Measurements from ENCODE around the gene DEFB115. TPM values are rescaled to one million over a fixed set of nuclear protein-coding genes. Genes with fewer than 3 reads are reported as not detected.
"Not testable (repeated sequence)": the region's sequence is repeated elsewhere in the genome, so short reads cannot be mapped to it uniquely, and the experiment has no call there.

DEFB115 gene
- total and polyA plus RNA-seq, 10 donors = not detected

DNA sequence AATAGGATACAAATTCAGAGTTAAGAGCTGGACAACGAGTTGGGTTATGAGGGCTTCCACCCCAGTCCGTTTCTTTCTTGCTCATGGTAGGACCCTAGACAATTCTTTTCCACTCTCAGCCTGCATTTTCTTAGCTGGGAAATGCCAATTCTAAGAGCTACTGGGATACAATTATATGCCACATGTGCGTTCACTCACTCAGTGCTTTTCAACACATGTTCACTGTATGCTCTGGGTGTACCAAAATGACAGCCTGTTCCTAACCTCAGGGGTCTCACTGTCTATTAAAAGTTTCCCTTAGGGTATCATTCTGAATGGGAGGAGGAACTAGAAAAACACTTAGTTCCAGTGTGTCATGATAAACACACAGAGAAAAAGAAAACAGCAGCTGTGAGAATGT lies 505 bp upstream of the DEFB115 start:
- peak overlapping the region in 1 of 8 donors; percentile 5 for H3K27ac ChIP-seq
- no peaks in the 10 kb centered on the region for H3K27me3 ChIP-seq (replicated peaks in 1 of 7)
- WGBS, 5 donors = 33 to 49% (median 39%) methylated on average over 3 of the region's 3 CpGs
- H3K4me3 ChIP-seq = no peak overlapping the region
- H3K36me3 ChIP-seq = no peaks in the 10 kb centered on the region
- intact Hi-C loops (cut with DNase I; ENCODE audit: low total_unique reads) = no loop called here
- DNase-seq = no peak
- no peaks in the 10 kb centered on the region for H3K4me1 ChIP-seq
- H3K9me3 ChIP-seq = peaks cover 0 to 13% (median 0%) of the 10 kb centered on the region in 8 donors
- TF ChIP-seq, protein P1, sequence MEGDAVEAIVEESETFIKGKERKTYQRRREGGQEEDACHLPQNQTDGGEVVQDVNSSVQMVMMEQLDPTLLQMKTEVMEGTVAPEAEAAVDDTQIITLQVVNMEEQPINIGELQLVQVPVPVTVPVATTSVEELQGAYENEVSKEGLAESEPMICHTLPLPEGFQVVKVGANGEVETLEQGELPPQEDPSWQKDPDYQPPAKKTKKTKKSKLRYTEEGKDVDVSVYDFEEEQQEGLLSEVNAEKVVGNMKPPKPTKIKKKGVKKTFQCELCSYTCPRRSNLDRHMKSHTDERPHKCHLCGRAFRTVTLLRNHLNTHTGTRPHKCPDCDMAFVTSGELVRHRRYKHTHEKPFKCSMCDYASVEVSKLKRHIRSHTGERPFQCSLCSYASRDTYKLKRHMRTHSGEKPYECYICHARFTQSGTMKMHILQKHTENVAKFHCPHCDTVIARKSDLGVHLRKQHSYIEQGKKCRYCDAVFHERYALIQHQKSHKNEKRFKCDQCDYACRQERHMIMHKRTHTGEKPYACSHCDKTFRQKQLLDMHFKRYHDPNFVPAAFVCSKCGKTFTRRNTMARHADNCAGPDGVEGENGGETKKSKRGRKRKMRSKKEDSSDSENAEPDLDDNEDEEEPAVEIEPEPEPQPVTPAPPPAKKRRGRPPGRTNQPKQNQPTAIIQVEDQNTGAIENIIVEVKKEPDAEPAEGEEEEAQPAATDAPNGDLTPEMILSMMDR (IDR thresholded peaks at IDR 0.05 in 8 of 11, conservative IDR thresholded peaks at IDR 0.05 in 3 of 11) = no peak
- TF ChIP-seq POLR2A (IDR thresholded peaks at IDR 0.05) = no peak
- no peak for TF ChIP-seq POLR2AphosphoS5 (IDR thresholded peaks at IDR 0.05)

DNA sequence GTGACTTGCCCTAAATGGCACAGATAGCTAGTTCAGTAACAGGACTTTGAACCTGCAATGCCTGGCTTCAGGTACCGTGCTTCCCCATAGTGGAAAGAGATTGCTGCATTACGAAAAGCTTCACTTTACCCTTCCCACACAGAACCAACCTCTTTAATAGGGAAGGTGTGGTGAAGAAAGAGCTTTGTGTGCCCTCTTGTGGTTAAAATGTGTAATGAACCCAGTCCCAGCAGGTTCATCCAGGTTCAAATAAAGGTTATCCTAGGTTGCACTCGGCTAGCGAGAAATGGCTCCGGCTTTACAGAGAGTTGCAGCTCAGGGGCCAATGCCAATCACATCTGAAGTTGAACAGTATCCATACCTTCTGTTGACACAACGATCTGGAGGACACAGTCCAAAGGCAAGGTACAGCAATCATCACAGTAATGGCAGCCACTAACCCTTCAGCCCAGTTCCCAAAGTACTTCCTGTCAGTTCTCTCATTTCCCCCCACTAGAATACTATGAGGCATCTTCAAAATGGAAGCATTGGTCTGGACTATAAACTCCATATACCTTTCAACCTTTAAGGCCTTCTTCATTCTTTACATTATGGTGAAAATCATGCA lies 3.0 kb downstream of the DEFB115 start:
- intact Hi-C loops (cut with DNase I; ENCODE audit: low total_unique reads) = no loop called here
- TF ChIP-seq POLR2AphosphoS5 (IDR thresholded peaks at IDR 0.05) = no peak
- TF ChIP-seq, protein P1 (IDR thresholded peaks at IDR 0.05 in 8 of 11, conservative IDR thresholded peaks at IDR 0.05 in 3 of 11) = peak in 6 of 11 experiments; percentile 14 to 47 (median 29)
- no peak for TF ChIP-seq POLR2A (IDR thresholded peaks at IDR 0.05)
- Histone ChIP-seq H3K4me3 (no peak overlapping the region), H3K4me1 (no peaks in the 10 kb centered on the region), H3K27ac (no peak overlapping the region), H3K9me3 (peaks cover 0 to 37% (median 10%) of the 10 kb centered on the region in 8 donors), H3K36me3 (no peaks in the 10 kb centered on the region), H3K27me3 (replicated peaks in 1 of 7) (no peaks in the 10 kb centered on the region)
- 56 to 71% (median 64%) methylated on average over 6 of the region's 6 CpGs for WGBS, 5 donors
- DNase-seq = no peak

DNA sequence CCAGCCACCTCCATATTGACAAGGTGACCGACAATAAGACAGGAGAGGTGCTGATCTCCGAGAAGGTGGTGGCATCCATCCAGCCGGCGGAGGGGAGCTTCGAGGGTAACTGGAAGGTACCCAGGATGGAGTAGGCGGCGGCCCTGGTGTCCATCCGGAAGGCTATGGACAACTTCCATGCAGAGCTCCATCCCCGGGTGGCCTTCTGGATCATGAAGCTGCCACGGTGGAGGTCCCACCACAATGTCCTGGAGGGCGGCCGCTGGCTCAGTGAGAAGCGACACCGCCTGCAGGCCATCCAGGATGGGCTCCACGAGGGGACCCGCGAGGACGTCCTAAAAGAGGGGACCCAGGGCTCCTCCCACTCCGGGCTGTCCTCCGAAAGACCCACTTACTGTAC lies 17.0 kb downstream of the DEFB115 start:
- peak; percentile 61 for DNase-seq
- WGBS, 5 donors = 78 to 87% (median 82%) methylated on average over 16 to 20 of the region's 20 CpGs
- no peak overlapping the region for H3K27ac ChIP-seq
- no peak for TF ChIP-seq POLR2A (IDR thresholded peaks at IDR 0.05)
- intact Hi-C loops (cut with DNase I; ENCODE audit: low total_unique reads) = no loop called here
- H3K27me3 ChIP-seq (replicated peaks in 1 of 7) = no peaks in the 10 kb centered on the region
- H3K4me3 ChIP-seq = no peak overlapping the region
- no peaks in the 10 kb centered on the region for H3K4me1 ChIP-seq
- H3K9me3 ChIP-seq = peaks cover 4 to 82% (median 67%) of the 10 kb centered on the region in 8 donors
- no peaks in the 10 kb centered on the region for H3K36me3 ChIP-seq

DNA sequence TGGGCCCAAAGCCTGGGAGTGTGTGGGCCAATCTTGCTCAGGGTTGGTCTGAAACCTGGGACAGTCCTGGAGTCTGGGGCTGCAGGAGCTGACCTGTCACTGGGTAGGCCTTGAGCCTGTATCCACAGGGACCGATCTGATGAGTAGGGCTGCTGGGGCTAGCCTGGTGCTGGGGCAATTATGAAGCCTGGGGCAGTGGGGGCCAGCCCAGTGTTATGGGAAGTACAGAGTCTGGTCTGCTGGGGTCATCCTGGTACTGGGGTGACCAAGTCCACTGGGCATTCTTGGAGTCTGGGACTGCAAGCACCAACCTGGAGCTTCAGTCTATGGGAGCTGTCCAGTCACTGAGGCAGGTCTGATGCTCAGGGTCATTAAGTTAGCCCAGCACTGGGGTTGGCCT lies 20.7 kb downstream of the DEFB115 start:
- Histone ChIP-seq H3K36me3 (no peaks in the 10 kb centered on the region), H3K27me3 (replicated peaks in 1 of 7) (no peaks in the 10 kb centered on the region), H3K4me3 (no peak overlapping the region), H3K4me1 (no peaks in the 10 kb centered on the region), H3K27ac (no peak overlapping the region), H3K9me3 (peaks cover 0 to 56% (median 32%) of the 10 kb centered on the region in 8 donors)
- DNase-seq = no peak
- WGBS, 5 donors = 71 to 100% (median 77%) methylated on average over 1 of the region's 1 CpG
- intact Hi-C loops (cut with DNase I; ENCODE audit: low total_unique reads) = no loop called here
- no peak for TF ChIP-seq POLR2AphosphoS5 (IDR thresholded peaks at IDR 0.05)
- TF ChIP-seq, protein P1 (IDR thresholded peaks at IDR 0.05 in 8 of 11, conservative IDR thresholded peaks at IDR 0.05 in 3 of 11) = no peak
- TF ChIP-seq POLR2A (IDR thresholded peaks at IDR 0.05) = no peak

DNA sequence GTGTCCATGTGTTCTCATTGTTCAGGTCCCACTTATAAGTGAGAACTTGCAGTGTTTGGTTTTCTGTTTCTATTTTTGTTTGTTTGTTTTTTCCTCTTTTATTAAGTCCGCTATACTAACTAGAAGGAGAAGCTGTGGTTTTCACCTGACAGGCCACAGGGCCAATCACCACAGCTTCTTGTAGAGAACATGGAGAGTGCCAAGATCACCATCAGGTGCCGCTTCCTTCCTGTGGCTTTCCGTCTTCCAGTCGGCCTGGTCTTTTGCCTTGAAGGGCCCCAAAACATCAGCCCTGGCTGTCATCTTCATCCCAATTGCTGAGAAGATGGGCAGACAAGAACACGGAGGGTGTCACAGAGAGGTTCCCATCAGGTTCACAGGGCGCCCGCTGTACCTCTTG lies 27.5 kb downstream of the DEFB115 start:
- intact Hi-C loops (cut with DNase I; ENCODE audit: low total_unique reads) = not testable (repeated sequence)

More for the DNA sequence above, 27.5 kb downstream of the DEFB115 start:
- not testable (repeated sequence) for H3K4me3 ChIP-seq; DNase-seq; H3K27ac ChIP-seq; H3K4me1 ChIP-seq; H3K27me3 ChIP-seq (replicated peaks in 1 of 7); H3K36me3 ChIP-seq
- 57 to 71% (median 65%) methylated on average over 7 of the region's 7 CpGs for WGBS, 5 donors
- H3K9me3 ChIP-seq = peaks cover 3 to 47% (median 29%) of the 10 kb centered on the region in 8 donors
